GM18907 (cell line): Measurements from ENCODE around the gene REC114.

ENCODE experiments used
- ATAC-seq: cut with Tn5 transposase; IDR thresholded peaks from one replicate; pipeline ENCODE4 v1.9.1; 2021; ENCODE audit warnings: mild to moderate bottlenecking, moderate library complexity; ENCODE audit not compliant: unreplicated experiment

REC114 gene

DNA sequence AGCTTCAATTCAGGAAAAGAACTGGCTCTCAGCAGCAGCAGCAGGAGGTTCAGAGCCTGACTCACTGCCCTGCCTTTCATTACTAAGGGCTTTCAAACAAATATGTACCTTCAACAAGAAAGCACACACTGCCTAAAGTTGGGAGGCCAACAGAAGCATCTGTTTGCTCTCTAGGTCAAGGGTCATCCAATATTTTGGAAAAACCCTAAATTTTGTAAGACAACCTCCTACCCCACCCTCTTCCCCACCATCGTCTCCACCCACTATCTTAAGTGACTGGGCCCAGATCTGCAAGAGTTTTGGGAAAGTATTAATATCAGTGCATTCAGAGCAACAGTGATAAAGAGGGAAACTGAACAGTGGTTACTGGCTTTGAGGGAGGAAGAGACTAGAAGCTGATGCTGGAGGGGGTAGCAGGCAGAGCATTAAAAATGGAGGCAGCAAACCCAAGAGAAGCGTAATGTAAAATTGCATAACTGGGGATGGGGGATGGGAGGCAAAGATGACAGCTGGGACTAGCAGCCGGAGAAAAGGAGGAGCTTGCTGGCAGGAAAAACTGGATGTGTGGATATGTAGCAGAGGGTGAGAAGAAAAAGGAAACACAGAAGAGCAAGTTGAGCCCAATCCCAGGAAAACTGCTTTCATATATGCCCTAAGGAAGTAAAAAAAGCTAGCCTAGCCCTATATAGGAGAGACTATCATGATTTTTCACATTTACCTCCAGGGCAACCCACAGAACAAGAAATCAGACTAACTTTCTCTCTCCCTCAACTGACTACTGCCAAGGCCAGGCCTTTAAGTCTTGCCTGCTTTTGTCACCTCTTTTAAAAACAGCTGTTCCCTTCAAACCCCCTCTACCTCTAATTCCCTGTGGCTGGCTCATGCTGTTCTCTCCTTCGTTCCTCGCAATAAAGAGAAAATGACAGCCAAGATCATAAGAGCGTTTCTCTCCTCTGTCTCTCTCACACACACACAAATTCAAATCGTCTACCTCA lies 158.8 kb downstream of the REC114 start:
- no peak for ATAC-seq

DNA sequence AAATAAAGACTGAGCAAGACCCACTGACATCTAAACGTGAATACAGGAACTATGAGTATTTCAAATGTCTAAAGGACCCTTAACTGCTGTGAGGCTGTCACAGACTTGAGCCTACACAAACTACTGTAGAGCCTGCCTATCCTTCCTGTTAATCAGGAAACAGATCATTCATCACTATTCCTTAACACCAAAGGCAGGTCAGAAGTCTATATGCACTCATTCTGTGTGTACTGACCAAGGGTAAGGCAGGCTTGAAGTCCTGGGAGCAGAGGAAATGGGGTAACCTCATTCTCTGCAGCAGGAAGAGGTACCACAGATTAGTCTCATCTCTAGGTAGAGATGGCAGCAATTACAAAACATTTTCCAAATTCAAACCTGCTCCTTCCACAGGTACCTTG lies 159.5 kb downstream of the REC114 start:
- no peak for ATAC-seq

DNA sequence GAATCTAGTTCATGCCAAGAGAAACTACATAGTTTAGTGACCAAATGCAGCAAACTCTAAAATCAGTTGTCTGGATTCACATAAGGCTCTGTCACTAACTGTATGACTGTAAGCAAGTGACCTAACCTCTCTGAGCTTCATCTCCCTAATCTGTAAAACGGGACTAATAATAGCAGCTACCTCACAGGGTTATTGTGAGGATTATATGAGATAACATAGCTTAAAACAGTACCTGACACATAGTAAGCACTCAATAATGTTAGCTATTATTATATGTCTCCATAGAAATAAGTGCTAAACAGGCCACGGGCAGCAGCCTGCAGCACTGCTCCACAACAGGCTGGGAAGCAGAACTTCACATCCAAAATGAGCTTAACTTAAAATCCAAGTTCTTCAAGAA lies 160.0 kb downstream of the REC114 start:
- no peak for ATAC-seq

DNA sequence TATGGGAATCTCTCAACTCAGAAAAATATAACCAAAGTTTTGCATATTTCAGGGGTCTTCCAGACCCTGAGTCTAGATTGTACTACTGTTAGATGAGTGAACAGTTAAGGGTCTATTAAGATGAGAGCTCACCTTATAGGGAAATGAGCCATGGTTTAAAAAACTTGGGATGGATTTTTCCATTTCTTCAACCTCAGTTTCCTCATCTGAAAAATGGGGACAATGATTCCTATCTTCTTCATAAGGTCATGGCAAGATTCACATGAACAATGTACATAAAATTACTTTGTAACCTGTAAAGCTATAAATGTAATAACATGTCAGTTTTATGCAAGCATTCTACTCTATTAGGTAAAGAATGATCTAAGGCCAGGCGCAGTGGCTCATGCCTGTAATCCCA lies 161.5 kb downstream of the REC114 start:
- ATAC-seq = no peak

DNA sequence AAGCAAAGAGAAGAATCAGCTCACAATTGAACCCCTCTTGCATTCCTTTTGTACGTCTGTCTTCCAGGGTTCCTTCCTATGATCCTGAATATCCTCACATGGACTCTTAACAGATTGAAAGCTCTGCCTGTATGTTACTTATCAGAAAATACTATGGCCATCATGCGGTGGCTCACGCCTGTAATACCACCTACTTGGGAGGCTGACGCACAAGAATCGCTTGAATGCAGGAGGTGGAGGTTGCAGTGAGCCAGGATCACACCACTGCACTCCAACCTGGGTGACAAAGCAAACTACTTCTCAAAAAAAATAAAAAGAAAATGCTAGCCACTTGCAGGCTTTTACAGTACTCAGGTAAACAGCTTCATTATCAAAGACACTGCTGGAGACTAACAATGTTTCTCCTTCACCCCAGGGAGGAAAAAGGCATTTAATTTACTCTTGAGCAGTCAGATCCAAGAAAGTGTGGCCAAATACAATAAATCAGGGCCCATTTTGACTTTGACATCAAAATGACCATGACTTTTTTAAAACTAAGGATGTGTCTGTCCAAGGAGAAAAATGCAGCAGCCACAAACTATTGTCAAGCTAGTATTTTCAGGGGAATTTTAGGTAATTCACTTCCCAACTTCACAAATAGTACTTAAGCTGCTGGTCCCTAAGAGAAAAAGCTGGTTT lies 162.9 kb downstream of the REC114 start:
- no peak for ATAC-seq

DNA sequence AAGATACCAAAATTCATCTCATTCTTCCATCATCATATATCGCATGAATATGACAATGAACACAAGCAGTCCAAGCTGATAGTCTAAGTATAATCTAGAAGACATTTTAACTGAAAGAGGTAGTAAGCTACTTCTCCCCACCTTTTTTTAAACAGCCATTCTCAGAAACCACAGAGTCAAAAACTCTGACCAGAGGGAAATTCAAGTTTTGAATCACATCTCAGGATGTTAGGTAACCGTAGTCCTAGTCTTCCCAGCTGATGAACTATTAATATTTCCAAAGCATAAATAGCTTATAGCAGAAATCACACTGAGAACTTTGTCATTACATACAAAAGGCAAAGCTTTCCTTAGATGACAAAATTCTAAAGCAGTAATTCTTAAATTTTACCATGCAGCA lies 164.4 kb downstream of the REC114 start:
- no peak for ATAC-seq

DNA sequence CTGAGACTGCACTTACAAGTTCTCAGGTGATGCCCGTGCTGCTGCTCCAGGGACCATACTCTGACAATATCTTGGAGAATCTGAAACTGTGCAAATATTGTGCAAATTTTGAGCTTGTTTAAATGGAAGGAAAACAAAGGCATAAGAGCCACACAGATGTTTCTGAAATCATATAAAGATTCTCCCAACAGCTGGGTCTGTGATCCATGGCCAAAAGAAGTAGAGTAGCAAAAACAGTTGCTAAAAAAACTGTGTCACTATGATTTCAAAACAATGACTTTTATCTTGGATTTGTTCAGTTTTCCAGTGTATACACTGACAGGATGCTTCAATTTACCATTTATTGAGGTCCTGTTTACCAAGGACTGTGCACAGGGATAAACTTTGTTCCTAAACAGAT lies 164.9 kb downstream of the REC114 start:
- no peak for ATAC-seq

DNA sequence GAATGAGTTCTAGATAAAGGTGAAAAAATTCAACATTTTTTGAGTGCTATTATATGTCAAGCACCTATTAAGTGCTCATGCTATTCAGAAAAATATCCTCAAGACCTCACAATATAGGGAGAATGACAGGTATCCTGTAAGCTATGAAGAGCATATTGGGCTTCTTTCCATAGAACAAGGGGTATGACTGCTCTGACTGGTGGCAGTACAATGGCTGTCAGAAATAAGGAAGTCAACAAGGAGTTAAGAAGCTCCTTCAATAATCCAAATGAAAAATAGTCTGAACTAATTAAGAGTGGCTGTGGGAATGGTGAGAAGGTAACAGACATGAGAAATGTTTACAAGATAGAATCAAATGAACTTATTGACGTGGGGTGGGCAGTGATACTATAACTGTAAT lies 165.5 kb downstream of the REC114 start:
- ATAC-seq = no peak

DNA sequence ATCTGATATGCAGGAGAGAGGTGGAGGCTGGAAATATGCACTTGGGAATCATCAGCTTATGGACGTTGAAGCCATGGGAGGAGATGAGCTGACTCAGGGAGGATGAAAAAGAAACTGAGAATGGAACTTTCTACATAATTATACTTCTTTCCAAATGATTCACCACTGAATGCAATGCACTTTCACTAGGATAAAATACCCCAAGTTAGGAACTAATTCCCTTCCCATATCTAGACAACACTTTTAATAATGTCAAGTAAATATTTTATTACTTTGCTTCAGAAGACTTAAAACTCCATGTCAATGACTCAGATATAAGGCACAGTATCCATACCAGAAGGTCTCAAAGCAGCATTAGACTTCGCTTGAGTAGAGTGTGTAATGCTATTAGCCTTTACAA lies 166.0 kb downstream of the REC114 start:
- no peak for ATAC-seq
